Ishikawa (cell line): ENCODE results near the gene SBNO1.

Experiments
- CEBPB ChIP-seq: IDR thresholded peaks from 2 replicates; pipeline ENCODE4 v1.6.1; 2012
- CREB1 ChIP-seq: IDR thresholded peaks from 2 replicates; pipeline ENCODE4 v1.6.1; 2012; ENCODE audit warnings: low read depth
- EGR1 ChIP-seq: IDR thresholded peaks from 2 replicates; pipeline ENCODE4 v1.6.1; 2012
- EP300 ChIP-seq: IDR thresholded peaks from 2 replicates; pipeline ENCODE4 v1.6.1; 2012; ENCODE audit warnings: borderline replicate concordance
- FOXM1 ChIP-seq: IDR thresholded peaks from 2 replicates; pipeline ENCODE4 v1.6.1; 2012; ENCODE audit warnings: low read depth, borderline replicate concordance
- NFIC ChIP-seq: IDR thresholded peaks from 2 replicates; pipeline ENCODE4 v1.6.1; 2012
- RAD21 ChIP-seq: IDR thresholded peaks from 2 replicates; pipeline ENCODE4 v1.6.1; 2012; ENCODE audit warnings: low read depth
- TAF1 ChIP-seq: IDR thresholded peaks from 2 replicates; pipeline ENCODE4 v1.6.1; 2012; ENCODE audit warnings: low read depth, mild to moderate bottlenecking
- TCF12 ChIP-seq: IDR thresholded peaks from 2 replicates; pipeline ENCODE4 v1.6.1; 2012; ENCODE audit warnings: low read depth
- TEAD4 ChIP-seq: IDR thresholded peaks from 2 replicates; pipeline ENCODE4 v1.6.1; 2012
- YY1 ChIP-seq: IDR thresholded peaks from 2 replicates; pipeline ENCODE4 v1.6.1; 2012; ENCODE audit warnings: low read depth
- ZBTB7A ChIP-seq: IDR thresholded peaks from 2 replicates; pipeline ENCODE4 v1.6.1; 2012; ENCODE audit warnings: low read depth
- TF ChIP-seq, protein P1 (sequence below): IDR thresholded peaks from 2 replicates; pipeline ENCODE4 v1.6.1; 2012; ENCODE audit warnings: low read depth, mild to moderate bottlenecking
- TF ChIP-seq, protein P2 (sequence below): IDR thresholded peaks from 2 replicates; pipeline ENCODE4 v1.6.1; 2012
- TF ChIP-seq, protein P3 (sequence below): IDR thresholded peaks from 2 replicates; pipeline ENCODE4 v1.6.1; 2012

The SBNO1 gene

DNA sequence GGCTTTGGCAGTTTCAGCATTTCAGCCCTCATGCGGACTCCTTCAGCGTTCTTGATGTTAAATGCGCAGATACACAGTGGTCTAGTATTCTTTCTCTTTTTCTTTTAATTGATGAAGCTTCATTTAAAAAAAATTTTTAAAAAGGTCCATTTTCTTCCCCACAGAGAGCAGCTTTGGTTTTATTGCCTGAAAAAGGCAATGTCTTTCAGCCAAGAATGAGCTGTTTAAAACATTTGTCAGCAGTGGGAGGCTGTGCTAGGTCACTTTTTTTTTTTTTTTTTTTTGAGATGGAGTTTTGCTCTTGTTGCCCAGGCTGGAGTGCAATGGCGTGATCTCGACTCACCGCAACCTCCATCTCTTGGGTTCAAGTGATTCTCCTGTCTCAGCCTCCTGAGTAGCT is 32.8 kb upstream of the SBNO1 start:
- no peak for TF ChIP-seq NFIC
- TF ChIP-seq YY1 = no peak
- TF ChIP-seq TAF1 = no peak
- TF ChIP-seq, protein P1, sequence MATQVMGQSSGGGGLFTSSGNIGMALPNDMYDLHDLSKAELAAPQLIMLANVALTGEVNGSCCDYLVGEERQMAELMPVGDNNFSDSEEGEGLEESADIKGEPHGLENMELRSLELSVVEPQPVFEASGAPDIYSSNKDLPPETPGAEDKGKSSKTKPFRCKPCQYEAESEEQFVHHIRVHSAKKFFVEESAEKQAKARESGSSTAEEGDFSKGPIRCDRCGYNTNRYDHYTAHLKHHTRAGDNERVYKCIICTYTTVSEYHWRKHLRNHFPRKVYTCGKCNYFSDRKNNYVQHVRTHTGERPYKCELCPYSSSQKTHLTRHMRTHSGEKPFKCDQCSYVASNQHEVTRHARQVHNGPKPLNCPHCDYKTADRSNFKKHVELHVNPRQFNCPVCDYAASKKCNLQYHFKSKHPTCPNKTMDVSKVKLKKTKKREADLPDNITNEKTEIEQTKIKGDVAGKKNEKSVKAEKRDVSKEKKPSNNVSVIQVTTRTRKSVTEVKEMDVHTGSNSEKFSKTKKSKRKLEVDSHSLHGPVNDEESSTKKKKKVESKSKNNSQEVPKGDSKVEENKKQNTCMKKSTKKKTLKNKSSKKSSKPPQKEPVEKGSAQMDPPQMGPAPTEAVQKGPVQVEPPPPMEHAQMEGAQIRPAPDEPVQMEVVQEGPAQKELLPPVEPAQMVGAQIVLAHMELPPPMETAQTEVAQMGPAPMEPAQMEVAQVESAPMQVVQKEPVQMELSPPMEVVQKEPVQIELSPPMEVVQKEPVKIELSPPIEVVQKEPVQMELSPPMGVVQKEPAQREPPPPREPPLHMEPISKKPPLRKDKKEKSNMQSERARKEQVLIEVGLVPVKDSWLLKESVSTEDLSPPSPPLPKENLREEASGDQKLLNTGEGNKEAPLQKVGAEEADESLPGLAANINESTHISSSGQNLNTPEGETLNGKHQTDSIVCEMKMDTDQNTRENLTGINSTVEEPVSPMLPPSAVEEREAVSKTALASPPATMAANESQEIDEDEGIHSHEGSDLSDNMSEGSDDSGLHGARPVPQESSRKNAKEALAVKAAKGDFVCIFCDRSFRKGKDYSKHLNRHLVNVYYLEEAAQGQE = no peak
- TF ChIP-seq CEBPB = no peak
- no peak for TF ChIP-seq FOXM1
- TF ChIP-seq RAD21 = no peak
- TF ChIP-seq TCF12 = no peak
- TF ChIP-seq, protein P2, sequence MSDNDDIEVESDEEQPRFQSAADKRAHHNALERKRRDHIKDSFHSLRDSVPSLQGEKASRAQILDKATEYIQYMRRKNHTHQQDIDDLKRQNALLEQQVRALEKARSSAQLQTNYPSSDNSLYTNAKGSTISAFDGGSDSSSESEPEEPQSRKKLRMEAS = no peak
- no peak for TF ChIP-seq ZBTB7A
- TF ChIP-seq EGR1 = no peak
- no peak for TF ChIP-seq CREB1
- no peak for TF ChIP-seq TEAD4
- TF ChIP-seq, protein P3, sequence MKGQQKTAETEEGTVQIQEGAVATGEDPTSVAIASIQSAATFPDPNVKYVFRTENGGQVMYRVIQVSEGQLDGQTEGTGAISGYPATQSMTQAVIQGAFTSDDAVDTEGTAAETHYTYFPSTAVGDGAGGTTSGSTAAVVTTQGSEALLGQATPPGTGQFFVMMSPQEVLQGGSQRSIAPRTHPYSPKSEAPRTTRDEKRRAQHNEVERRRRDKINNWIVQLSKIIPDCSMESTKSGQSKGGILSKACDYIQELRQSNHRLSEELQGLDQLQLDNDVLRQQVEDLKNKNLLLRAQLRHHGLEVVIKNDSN = no peak
- no peak for TF ChIP-seq EP300

DNA sequence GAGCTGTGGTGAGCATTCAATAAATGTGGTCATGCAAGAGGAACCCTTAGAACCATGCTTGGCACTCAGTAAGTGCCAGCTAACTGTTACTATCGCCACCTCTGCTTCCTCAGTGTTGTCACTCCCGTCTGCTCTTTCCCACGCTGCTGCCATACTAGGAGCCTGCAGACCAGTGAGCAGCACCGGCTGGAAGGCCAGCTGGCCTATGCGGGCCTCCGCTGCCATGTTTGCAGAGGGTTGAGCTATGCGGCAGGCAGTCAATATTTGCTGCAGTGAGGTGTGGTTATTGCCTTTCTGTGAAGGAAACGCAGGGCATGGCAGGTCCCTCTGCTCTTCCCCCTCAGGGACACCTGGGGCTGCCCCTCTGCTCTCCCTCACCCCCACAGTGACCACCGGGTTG is 32.3 kb upstream of the SBNO1 start:
- TF ChIP-seq TCF12 = no peak
- no peak for TF ChIP-seq ZBTB7A
- TF ChIP-seq CEBPB = no peak
- TF ChIP-seq FOXM1 = no peak
- no peak for TF ChIP-seq YY1
- TF ChIP-seq, protein P2 = no peak
- TF ChIP-seq, protein P1 = no peak
- TF ChIP-seq, protein P3 = no peak
- TF ChIP-seq TAF1 = no peak
- no peak for TF ChIP-seq NFIC
- no peak for TF ChIP-seq EP300

DNA sequence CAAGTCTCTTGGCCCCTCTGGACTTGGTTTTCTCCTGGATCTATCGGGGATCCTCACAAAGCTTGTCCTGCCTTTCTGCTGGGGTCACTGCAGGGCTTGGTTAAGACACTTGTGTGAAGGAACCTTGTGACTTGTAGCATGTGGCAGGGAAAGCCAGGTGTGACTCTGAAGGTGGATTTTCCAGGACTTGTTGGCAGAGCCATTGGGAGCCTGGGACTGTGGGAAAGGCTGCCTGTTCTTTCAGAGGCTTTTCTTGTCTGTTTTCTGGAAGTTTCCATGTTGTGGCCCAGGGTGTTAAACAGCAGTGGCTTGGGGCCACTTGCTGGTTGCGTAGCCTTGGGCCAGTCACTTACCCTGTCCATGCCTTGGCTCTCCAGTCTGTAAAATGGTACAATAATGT is 31.9 kb upstream of the SBNO1 start:
- TF ChIP-seq CREB1 (no peak), TEAD4 (no peak), FOXM1 (no peak), EGR1 (no peak), TAF1 (no peak), CEBPB (no peak), EP300 (no peak), TCF12 (no peak), ZBTB7A (no peak), RAD21 (no peak), YY1 (no peak), NFIC (no peak)
- TF ChIP-seq, protein P1 = no peak
- TF ChIP-seq, protein P3 = no peak
- TF ChIP-seq, protein P2 = no peak

DNA sequence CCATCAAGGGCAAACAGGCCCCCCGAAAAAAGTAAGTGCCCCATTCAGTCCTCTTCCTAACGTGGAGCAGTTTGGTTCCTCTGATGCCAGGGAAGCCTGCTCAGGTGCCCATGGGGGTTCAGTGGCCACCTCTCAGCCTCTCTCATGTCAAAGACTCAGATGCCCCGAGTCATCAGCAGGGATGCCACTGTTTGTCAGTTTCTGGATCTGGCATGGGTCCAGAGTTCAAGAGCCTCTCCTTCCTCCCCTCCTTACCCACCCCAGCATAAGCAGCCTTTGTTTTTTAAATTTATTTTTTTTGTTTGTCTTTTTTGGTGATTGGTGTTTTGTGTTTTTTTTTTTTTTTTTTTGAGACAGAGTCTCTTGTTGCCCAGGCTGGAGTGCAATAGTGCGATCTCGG is 30.6 kb upstream of the SBNO1 start:
- TF ChIP-seq, protein P2 = no peak
- no peak for TF ChIP-seq ZBTB7A
- no peak for TF ChIP-seq CREB1
- TF ChIP-seq NFIC = no peak
- no peak for TF ChIP-seq EP300
- TF ChIP-seq TEAD4 = no peak
- TF ChIP-seq, protein P3 = no peak
- no peak for TF ChIP-seq TCF12
- TF ChIP-seq, protein P1 = no peak
- no peak for TF ChIP-seq CEBPB
- TF ChIP-seq RAD21 = no peak
- TF ChIP-seq YY1 = no peak
- TF ChIP-seq FOXM1 = no peak
- no peak for TF ChIP-seq TAF1
- TF ChIP-seq EGR1 = no peak
